Testis (tissue), 3 donors: ENCODE results near the gene SPRY4. TPM values are rescaled to one million over a fixed set of nuclear protein-coding genes. Genes with fewer than 3 reads are reported as not detected.
A peak's percentile ranks its signal among the peaks of the same experiment; 100 is the strongest.

Source experiments
- DNase-seq: peaks from one replicate; pipeline ENCODE4 v3.0.0-alpha.2; 2019
- H3K27ac ChIP-seq, 2 donors: fragments of 200-600 bp; sonication (generic); one replicate each; pipeline ENCODE4 v1.5.1; 2019
- H3K27me3 ChIP-seq: fragments of 200-600 bp; sonication (generic); one replicate; pipeline ENCODE4 v1.5.1; 2019
- H3K36me3 ChIP-seq: fragments of 200-600 bp; sonication (generic); one replicate; pipeline ENCODE4 v1.5.1; 2017; ENCODE audit warnings: low read depth; ENCODE audit errors: missing control alignments
- H3K4me1 ChIP-seq: fragments of 200-600 bp; sonication (generic); one replicate; pipeline ENCODE4 v1.5.1; 2019
- H3K4me3 ChIP-seq, 2 donors: fragments of 200-600 bp; sonication (generic); one replicate each; pipeline ENCODE4 v1.5.1; 2017 to 2019
- H3K9me3 ChIP-seq: fragments of 200-600 bp; sonication (generic); one replicate; pipeline ENCODE4 v1.5.1; 2017
- CTCF ChIP-seq, 3 experiments: fragments of 450-650 bp in 2 of 3; fragments of 200-600 bp in 1 of 3; sonication (generic) in 1 of 3; IDR thresholded peaks; one replicate each; pipeline ENCODE4 v1.5.1; 2016 to 2019; ENCODE audit warnings: antibody characterized with exemption in 3 of 3, mild to moderate bottlenecking in 2 of 3, moderate library complexity in 1 of 3
- POLR2A ChIP-seq: fragments of 450-650 bp; IDR thresholded peaks from one replicate; pipeline ENCODE4 v1.6.1; 2017; ENCODE audit warnings: antibody characterized with exemption, mild to moderate bottlenecking, moderate library complexity
- WGBS, 2 donors: methylation state at CpG; one replicate each; pipeline ENCODE4 v1.1.5; 2018; 5-methylcytosine and 5-hydroxymethylcytosine counted together
- intact Hi-C: fragments of 100-400 bp; cut with DNase I; formaldehyde crosslinking; loops from one replicate; pipeline ENCODE4 v1.15.1; 2023; ENCODE audit warnings: low total_unique reads
- polyA plus RNA-seq: library from polyadenylated mRNA; stranded (reverse); fragments of 350-450 nt; fragmentation: Illumina TruSeq; extraction: RNeasy Lipid Tissue Mini Kit (QIAGEN cat#74804); gene quantifications from one replicate; pipeline ENCODE4 v1.2.3, GENCODE V29; 2014; ENCODE audit warnings: low read depth, low replicate concordance; ENCODE audit not compliant: insufficient read depth
- total RNA-seq, 2 donors: library from RNA; depleted of rRNA; stranded (reverse); fragments of >200 nt; gene quantifications; one replicate each; pipeline ENCODE4 v1.2.3, GENCODE V29; 2016

The SPRY4 gene
- total and polyA plus RNA-seq, 3 donors from 2014 or later = 3.8 to 7.2 (median 5.3) TPM

- Histone ChIP-seq H3K4me1 (peaks cover 3% of the 10 kb centered on the region), H3K36me3 (no peaks in the 10 kb centered on the region), H3K9me3 (no peaks in the 10 kb centered on the region), H3K27ac (peak overlapping the region in 1 of 2 donors; percentile 15), H3K4me3 (no peak overlapping the region), H3K27me3 (no peaks in the 10 kb centered on the region)
- intact Hi-C loops = no loop called here
- no peak for DNase-seq
- no peak for TF ChIP-seq POLR2A
- no peak for TF ChIP-seq CTCF (IDR thresholded peaks at IDR 0.05)
- 42% methylated on average over 7 of the region's 7 CpGs for WGBS, 2 donors
These were observed 27.9 kb downstream of the SPRY4 start for GRCh38 chr5:142296914-142297417.

DNA sequence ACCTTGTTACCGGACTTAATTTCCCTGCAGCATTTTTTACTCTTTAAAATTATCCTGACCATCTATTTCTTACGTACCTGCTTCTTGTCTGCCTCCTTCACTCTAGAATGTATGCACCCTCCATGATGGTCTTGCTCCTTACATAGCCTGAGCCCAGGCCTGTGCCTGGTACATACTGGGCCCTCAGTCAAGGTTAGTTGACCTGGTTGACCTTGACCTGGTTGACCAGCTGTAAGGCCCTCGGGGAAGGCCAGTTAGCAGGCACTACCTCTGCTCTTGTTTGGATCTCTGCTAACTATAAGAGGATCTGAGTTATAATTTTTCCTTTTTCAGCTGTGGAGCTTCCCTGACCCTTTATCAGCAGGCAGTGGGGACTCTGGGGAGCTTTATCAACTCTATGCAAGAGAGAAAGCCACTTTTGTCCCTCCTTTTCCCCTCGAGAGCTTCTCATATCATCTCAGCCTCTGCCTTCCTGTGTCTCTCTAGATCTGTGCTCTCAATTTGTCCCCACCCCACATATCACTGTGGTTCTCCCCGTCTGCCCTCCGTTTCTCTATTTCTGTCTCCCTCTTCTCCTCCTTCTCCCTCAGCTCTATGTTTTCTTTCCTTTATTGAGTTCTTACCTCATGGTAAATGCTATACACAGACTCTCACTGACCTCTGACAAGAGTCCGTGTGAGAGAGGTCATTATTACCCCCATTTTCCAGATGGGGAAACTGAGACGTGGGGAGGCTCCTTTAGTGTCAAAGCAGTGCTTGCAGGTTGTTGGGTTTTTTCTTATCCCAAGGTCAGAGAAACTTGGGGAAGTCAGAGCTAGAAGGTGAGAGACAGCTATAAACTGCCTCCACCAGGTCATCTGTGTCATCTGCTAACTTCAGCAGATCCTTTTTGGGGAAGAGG, 28.6 kb downstream of the SPRY4 start:
- Histone ChIP-seq H3K27ac (peak overlapping the region in 1 of 2 donors; percentile 15), H3K27me3 (no peaks in the 10 kb centered on the region), H3K9me3 (no peaks in the 10 kb centered on the region), H3K36me3 (no peaks in the 10 kb centered on the region), H3K4me3 (no peak overlapping the region), H3K4me1 (peaks cover 3% of the 10 kb centered on the region)
- 61 to 68% methylated on average over 8 of the region's 8 CpGs for WGBS, 2 donors
- intact Hi-C loops = no loop called here
- no peak for DNase-seq
- TF ChIP-seq CTCF (IDR thresholded peaks at IDR 0.05) (no peak), POLR2A (no peak)

GRCh38 chr5:142295084-142295758, 29.6 kb downstream of the SPRY4 start:
- intact Hi-C loops = no loop called here
- no peak overlapping the region for H3K4me3 ChIP-seq
- no peak for TF ChIP-seq POLR2A
- TF ChIP-seq CTCF (IDR thresholded peaks at IDR 0.05) = no peak
- H3K4me1 ChIP-seq = peaks cover 3% of the 10 kb centered on the region
- no peak overlapping the region for H3K27ac ChIP-seq
- no peaks in the 10 kb centered on the region for H3K9me3 ChIP-seq
- 40 to 56% methylated on average over 23 of the region's 23 CpGs for WGBS, 2 donors
- H3K36me3 ChIP-seq = no peaks in the 10 kb centered on the region
- H3K27me3 ChIP-seq = no peaks in the 10 kb centered on the region
- no peak for DNase-seq

DNA sequence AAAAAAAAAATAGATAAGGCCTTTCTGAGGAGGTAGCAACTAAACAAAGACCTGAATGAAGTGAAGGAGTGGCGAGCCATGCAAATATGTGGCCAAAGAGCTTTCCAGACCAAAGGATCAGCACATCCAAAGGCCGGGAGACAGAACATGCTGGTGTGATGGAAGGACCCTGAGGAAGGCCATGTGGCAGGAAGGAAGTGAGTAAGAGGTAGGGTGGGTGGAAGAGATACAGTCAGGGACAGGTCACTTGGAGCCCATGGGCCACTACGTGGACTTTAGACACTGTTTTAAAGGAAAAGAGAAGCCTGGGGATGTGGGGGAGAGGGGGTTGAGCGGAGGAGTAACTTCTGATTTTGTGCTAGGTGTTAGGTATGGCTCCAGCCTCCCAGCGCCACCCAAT, 31.3 kb downstream of the SPRY4 start:
- Histone ChIP-seq H3K27ac (no peak overlapping the region), H3K27me3 (no peaks in the 10 kb centered on the region), H3K9me3 (no peaks in the 10 kb centered on the region), H3K4me1 (peaks cover 3% of the 10 kb centered on the region), H3K36me3 (no peaks in the 10 kb centered on the region), H3K4me3 (no peak overlapping the region)
- no peak for DNase-seq
- 74 to 77% methylated on average over 5 of the region's 5 CpGs for WGBS, 2 donors
- TF ChIP-seq POLR2A (no peak), CTCF (IDR thresholded peaks at IDR 0.05) (no peak)
- intact Hi-C loops = no loop called here
